ENCODE data around the gene RPTOR. TPM values are rescaled to one million over a fixed set of nuclear protein-coding genes. Genes with fewer than 3 reads are reported as not detected.
"Not testable (repeated sequence)": the region's sequence is repeated elsewhere in the genome, so short reads cannot be mapped to it uniquely, and the experiment has no call there.

Gene RPTOR
- total RNA-seq, 2 experiments from 2014 or later: 45.3 to 49.1 TPM

DNA sequence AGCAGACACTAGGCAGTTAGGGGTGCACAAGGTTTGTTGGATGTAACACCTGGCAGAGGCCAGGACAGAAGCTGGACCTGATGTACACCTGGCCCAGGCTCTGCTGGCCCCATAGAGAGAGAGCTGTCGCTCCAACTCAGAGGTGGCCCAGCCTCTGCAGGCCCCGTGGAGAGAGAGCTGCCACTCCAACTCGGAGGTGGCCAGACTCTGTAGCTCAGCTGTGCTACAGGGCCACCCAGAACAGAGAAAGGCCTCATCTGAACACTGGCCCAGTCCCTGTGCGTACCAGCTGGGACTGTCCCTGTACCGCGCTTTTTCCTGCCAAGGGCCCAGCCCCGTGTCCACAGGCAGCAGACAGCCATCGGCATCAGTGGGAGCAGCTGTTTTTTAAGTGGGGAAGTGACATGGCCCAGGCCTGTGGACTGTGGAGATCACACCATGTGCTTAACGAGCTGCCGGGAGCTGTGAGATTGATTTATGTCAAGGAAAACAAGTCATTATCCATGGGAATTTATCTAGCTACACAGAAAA, 270.6 kb downstream of the RPTOR start:
- ATAC-seq: no peak
- Mint-ChIP-seq H3K9me3 (no peaks in the 10 kb centered on the region), H3K4me1 (ENCODE audit: low read depth) (peaks cover 48% of the 10 kb centered on the region), H3K27me3 (no peaks in the 10 kb centered on the region), H3K27ac (no peak overlapping the region), H3K4me3 (no peak overlapping the region), H3K36me3 (ENCODE audit: low read depth) (peaks cover 21% of the 10 kb centered on the region)
- CTCF ChIA-PET: no interaction called here
- DNase-seq: no peak
- POLR2A ChIA-PET: interaction anchor here (0.8 to 1.6 kb wide), 3 partner anchors 11 to 30 kb away, joined by 3 to 5 read pairs (median 4); no protein-coding TSS in a partner anchor
- intact Hi-C loops (cut with micrococcal nuclease): no loop called here
- TF ChIP-seq, protein P1, sequence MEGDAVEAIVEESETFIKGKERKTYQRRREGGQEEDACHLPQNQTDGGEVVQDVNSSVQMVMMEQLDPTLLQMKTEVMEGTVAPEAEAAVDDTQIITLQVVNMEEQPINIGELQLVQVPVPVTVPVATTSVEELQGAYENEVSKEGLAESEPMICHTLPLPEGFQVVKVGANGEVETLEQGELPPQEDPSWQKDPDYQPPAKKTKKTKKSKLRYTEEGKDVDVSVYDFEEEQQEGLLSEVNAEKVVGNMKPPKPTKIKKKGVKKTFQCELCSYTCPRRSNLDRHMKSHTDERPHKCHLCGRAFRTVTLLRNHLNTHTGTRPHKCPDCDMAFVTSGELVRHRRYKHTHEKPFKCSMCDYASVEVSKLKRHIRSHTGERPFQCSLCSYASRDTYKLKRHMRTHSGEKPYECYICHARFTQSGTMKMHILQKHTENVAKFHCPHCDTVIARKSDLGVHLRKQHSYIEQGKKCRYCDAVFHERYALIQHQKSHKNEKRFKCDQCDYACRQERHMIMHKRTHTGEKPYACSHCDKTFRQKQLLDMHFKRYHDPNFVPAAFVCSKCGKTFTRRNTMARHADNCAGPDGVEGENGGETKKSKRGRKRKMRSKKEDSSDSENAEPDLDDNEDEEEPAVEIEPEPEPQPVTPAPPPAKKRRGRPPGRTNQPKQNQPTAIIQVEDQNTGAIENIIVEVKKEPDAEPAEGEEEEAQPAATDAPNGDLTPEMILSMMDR (IDR thresholded peaks at IDR 0.05): no peak

GRCh38 chr17:80815718-80816117, 271.1 kb downstream of the RPTOR start:
- Mint-ChIP-seq H3K4me1 (ENCODE audit: low read depth) (peaks cover 46% of the 10 kb centered on the region), H3K36me3 (ENCODE audit: low read depth) (peaks cover 21% of the 10 kb centered on the region)
- ATAC-seq; H3K27me3 Mint-ChIP-seq; H3K9me3 Mint-ChIP-seq; CTCF ChIA-PET; H3K4me3 Mint-ChIP-seq; H3K27ac Mint-ChIP-seq; intact Hi-C loops (cut with micrococcal nuclease); DNase-seq: not testable (repeated sequence)
- POLR2A ChIA-PET: interaction anchor here (0.8 to 1.6 kb wide), 3 partner anchors 12 to 30 kb away, joined by 3 to 5 read pairs (median 4); no protein-coding TSS in a partner anchor

DNA sequence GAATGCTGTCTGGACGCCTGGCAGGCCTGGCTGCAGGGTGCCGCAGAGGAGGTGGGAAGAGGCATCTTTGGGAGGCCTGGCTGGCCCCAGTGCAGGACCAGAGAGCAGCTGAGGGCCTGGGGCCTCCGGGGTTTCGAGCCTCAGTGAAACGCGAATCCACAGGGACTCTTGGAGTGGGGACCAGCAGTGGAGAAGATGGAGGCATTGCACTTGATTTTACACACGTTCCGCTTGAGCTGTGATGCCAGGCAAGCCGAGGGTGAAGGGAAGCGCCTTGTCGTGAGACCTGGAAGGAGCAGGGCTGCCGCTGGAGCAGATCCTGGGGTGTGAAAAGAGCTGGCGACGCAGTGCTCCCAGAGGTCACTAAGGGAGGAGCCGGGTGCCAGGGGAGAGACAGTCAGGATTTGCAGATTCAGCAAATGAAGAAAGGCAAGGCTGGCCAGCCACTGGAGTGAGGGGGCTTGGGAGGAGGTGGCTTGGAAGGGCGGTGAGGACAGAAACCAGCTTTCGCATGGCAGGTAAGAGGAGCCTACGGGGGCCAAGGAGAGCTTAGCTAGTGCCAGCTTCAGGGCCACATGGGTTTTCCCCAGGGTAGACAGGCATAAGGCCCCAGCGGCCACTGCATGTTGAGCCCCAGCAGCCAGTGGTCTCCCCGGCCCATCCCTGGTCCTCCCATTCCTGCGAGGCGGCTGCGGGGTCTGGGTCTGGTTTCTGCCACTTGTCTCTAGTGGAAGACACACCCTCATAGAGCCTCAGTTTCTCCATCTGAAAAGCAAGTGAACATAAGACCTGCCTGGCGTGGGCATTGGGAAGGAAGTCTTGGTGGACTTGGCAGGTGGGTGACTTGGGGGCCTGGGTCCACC, 271.8 kb downstream of the RPTOR start:
- Mint-ChIP-seq H3K27me3 (no peaks in the 10 kb centered on the region), H3K36me3 (ENCODE audit: low read depth) (peaks cover 19% of the 10 kb centered on the region), H3K27ac (no peak overlapping the region), H3K4me3 (no peak overlapping the region), H3K4me1 (ENCODE audit: low read depth) (peaks cover 39% of the 10 kb centered on the region), H3K9me3 (no peaks in the 10 kb centered on the region)
- TF ChIP-seq, protein P1 (IDR thresholded peaks at IDR 0.05): no peak
- CTCF ChIA-PET: no interaction called here
- DNase-seq (no peak), ATAC-seq (no peak)
- intact Hi-C loops (cut with micrococcal nuclease): no loop called here
- POLR2A ChIA-PET: interaction anchor here (1.6 kb wide), 2 partner anchors 25 to 31 kb away, joined by 4 to 5 read pairs; no protein-coding TSS in a partner anchor

- Mint-ChIP-seq H3K27ac (peak overlapping the region; percentile 9), H3K4me1 (ENCODE audit: low read depth) (peaks cover 35% of the 10 kb centered on the region), H3K27me3 (no peaks in the 10 kb centered on the region), H3K4me3 (no peak overlapping the region), H3K9me3 (no peaks in the 10 kb centered on the region), H3K36me3 (ENCODE audit: low read depth) (peaks cover 14% of the 10 kb centered on the region)
- ATAC-seq (no peak), DNase-seq (no peak)
- TF ChIP-seq, protein P1 (IDR thresholded peaks at IDR 0.05): no peak
- CTCF ChIA-PET: interaction anchor here (1.9 kb wide), 1 partner anchor 82 kb away, joined by 10 read pairs; no protein-coding TSS in a partner anchor
- POLR2A ChIA-PET: no interaction called here
- intact Hi-C loops (cut with micrococcal nuclease): no loop called here
Observed at GRCh38 chr17:80817321-80817845, 272.7 kb downstream of the RPTOR start.

DNA sequence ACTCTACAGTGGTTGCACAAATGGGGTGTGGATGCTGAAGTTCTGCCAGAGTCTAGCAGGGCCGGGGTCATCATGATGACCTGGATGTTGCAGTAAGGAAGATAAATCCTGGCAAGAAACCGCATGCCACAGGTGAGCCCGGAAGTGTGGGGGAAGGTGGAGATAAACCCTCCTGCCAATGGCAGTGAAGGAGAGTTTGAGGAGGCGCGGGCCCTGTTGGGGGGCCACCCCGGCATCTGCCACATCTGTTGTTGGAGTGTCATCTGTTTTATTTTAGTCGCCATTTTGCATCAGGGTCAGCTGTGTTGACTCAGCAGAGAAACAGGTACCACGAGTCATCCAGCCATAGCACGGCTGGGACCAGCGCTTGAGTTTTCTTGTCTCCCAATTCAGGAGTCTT, 273.2 kb downstream of the RPTOR start:
- POLR2A ChIA-PET: interaction anchor here (1.6 kb wide), 1 partner anchor 10 kb away, joined by 5 read pairs; no protein-coding TSS in a partner anchor
- intact Hi-C loops (cut with micrococcal nuclease): no loop called here
- H3K4me1 Mint-ChIP-seq (ENCODE audit: low read depth): peaks cover 33% of the 10 kb centered on the region
- H3K27me3 Mint-ChIP-seq: no peaks in the 10 kb centered on the region
- H3K9me3 Mint-ChIP-seq: no peaks in the 10 kb centered on the region
- TF ChIP-seq, protein P1 (IDR thresholded peaks at IDR 0.05): no peak
- no peak for ATAC-seq
- no peak overlapping the region for H3K4me3 Mint-ChIP-seq
- CTCF ChIA-PET: interaction anchor here (1.9 kb wide), 1 partner anchor 81 kb away, joined by 10 read pairs; no protein-coding TSS in a partner anchor
- DNase-seq: no peak
- no peak overlapping the region for H3K27ac Mint-ChIP-seq
- H3K36me3 Mint-ChIP-seq (ENCODE audit: low read depth): peaks cover 16% of the 10 kb centered on the region

All from activated CD8-positive, alpha-beta T cell treated with anti-CD3 and anti-CD28 coated beads for 36 hours (primary cell).